Medulla oblongata (tissue), 1 donor: Measurements from ENCODE around the gene RARG.
"Not testable (repeated sequence)": the region's sequence is repeated elsewhere in the genome, so short reads cannot be mapped to it uniquely, and the experiment has no call there.

Experiments
- DNase-seq: peaks from one replicate; pipeline ENCODE4 v3.0.0-alpha.2; 2015; ENCODE audit errors: extremely low spot score

RARG gene

GRCh38 chr12:53170876-53171724, 60.9 kb downstream of the RARG start:
- DNase-seq = no peak

GRCh38 chr12:53170215-53170614, 61.8 kb downstream of the RARG start:
- no peak for DNase-seq

GRCh38 chr12:53169644-53170043, 62.4 kb downstream of the RARG start:
- DNase-seq = no peak

GRCh38 chr12:53166837-53167236, 65.2 kb downstream of the RARG start:
- DNase-seq = no peak

GRCh38 chr12:53163008-53163407, 69.0 kb downstream of the RARG start:
- DNase-seq = not testable (repeated sequence)

- DNase-seq = no peak
These were observed 70.7 kb downstream of the RARG start for GRCh38 chr12:53161119-53161911.

- DNase-seq = no peak
These were observed 71.3 kb downstream of the RARG start for GRCh38 chr12:53160673-53161072.
